Suppressor macrophage treated with lipopolysaccharide for 1 hour (primary cell): Measurements from ENCODE around the gene SLC39A11.
"Not testable (repeated sequence)": the region's sequence is repeated elsewhere in the genome, so short reads cannot be mapped to it uniquely, and the experiment has no call there.

Experiments
- DNase-seq, 3 donors: peaks; one replicate each; pipeline ENCODE4 v3.0.0-alpha.2; 2020 to 2022

Gene SLC39A11

DNA sequence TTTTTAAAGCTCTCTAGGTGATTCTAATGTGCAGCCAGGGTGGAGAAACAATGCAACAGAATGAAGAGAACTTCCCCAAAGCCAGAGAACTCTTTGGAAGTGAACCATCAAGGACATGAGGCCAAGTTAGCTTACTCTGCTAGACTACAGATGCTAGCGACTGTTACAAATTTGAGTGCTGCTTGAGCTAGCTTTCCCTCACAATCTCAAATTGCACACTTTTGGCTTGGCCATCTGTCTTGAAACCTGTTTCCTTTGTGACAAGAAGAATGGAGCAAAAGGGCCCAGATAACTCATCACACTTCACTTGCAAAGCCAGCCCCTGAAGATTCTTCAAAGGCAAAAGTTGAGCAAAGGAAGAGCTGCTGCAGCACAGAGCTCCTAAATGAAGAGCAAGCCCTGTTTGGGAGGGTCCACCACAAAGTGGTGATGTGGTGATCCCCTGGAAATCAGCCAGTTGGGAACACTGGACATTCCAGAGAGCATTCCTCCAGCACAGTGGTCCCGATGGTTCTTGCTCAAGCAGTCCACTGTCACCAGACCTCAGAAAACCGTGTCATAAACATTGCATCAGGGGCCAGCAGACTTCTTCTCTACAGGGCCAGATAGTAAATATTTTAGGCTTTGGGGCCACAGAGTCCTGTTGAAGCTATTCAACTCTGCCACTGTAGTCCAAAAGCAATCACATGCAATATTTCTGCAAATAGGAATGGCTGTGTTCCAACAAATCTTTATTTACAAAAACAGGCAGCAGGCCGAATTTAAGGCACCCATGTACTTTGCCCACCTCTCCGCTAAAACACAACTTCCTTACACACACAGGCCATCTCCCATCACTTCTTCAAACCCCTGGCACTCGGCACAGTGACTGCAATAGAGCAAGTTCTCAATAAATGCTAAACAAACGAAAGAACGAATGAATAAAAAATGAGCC is 21.2 kb downstream of the SLC39A11 start:
- no peak for DNase-seq

- DNase-seq = no peak
Observed at GRCh38 chr17:73069841-73070240, 22.6 kb downstream of the SLC39A11 start.

GRCh38 chr17:73069164-73069770 is 23.2 kb downstream of the SLC39A11 start:
- DNase-seq = no peak

DNA sequence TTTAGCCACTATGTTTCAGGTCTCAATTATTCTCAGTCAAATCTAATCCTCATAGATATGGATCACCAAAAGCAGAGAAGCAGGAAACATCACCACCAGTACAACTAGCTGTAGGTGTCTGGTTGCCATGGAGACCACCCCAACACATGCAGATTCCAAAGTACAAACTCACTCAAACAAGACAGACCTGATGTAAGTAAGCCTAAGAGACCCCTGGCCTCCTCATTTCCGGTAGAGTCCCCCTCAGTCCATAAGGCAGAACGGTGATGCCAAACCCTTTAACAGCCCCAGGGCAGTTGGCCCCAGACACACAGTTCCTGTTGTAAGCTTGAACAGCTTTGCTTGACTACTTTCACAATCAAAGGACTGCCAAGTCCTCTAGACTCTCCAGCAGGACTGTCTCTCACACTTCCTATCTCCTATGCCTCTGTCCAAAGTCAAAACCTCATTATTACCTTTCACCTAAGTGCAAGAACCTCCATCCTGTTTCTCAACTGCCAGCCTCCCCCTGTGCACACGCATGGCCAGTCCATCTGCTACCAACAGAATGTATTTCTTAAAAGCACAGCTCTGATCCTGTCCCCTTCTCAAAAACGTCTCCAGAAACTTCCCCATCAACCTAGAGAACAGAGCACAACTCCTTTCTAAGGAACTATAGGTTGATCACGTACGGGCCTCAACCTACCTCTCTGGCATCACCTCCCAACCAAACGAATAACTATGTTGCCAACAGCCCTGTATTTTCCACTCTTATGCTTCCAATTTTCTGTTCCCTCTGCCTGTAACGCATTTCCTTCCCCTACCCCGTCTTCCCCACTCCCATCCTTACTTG is 23.9 kb downstream of the SLC39A11 start:
- peak in 1 of 3 donors; percentile 7 for DNase-seq

DNA sequence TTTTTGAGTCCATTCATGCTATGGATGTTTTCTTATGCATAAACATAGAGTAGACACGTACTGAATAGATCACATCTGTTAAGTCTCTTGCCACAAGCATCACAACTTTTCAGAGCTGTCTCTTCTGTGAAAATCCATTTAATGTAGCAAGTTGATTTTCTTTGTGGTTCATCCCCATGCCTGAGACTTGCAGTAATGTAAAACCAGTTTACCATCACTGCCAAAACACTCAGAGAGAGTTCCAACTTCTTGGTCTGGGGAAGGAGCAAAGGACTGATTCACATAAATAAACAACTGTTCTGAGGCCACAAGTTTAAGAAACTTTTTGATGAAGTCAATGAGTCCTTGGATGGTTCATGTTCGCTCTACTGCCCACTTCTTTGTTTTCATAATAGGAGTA is 24.8 kb downstream of the SLC39A11 start:
- DNase-seq = not testable (repeated sequence)

GRCh38 chr17:73067075-73067474 is 25.4 kb downstream of the SLC39A11 start:
- DNase-seq = no peak

DNA sequence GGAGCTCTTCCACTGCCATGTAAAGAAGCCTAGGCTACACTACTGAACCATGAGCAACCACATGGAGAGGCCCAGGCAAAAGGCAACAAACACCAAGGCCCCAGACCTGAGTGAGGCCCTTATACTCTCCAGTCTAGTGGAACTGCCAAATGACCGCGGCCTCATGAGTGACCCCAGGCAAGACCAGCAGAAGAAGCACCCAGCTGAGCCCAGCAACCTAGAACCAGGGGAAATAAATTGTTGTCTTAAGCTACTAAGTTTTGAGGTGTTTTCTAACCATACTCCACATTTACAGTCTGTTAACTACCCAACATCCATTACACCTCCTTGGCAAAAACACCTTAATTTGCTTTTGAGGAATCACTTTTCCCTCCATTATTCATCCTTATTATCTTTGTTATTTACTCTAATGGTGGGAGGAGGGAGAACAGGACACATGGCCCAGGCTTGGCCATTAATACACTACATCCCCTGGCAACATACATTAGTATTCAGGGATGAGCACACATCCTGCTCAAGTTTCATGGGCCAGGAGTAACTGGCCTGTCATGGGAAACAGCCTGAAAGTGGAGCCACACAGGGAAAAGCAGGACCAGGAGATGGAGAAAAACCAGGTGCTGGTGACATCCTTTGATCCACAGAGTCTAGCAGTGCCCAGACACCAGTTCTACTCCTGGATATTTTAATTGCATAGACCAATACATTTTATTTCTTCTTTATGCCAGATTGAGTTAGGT is 26.2 kb downstream of the SLC39A11 start:
- no peak for DNase-seq

- no peak for DNase-seq
Observed at GRCh38 chr17:73065376-73065775, 27.1 kb downstream of the SLC39A11 start.

DNA sequence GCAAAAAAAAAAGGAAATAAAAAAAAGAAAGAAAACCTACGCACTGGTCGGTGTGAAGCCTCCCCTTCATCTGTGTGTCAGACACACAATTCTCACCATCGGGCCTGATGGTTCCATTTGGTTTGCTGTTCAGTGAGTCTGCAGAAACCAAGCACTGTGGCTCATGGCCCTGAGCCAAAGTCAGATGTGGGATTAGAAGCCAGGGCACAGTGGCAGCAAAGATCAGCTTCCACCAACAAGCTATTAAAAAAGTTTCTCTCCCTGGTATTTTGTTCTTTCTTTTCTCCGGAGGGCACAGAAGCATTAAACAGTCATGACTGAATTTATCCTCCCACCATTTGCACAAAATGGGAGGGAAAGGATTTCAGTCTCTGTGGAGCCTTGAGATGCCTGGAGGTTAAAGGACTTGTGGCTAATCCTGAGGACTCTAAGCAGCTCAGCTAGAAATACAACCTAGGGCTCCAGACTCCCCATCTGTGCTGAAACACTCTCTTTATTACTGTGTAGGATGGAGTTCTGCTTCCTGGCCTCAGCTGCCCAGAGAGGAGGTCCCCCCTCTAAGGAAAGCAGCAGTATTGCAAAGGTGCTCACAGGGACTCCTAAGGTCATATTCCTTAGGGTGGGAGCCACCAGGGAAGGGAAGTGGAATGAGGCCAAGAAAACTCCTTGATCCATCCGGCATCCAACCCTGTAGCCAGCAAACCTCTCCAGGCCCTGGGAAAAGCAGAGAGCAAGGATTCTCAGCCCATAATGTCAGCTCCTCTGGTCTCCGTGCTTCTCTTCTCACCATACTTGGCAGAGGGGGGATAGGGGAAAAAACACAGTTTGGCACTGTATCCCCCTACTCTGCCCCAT is 28.2 kb downstream of the SLC39A11 start:
- DNase-seq = no peak

DNA sequence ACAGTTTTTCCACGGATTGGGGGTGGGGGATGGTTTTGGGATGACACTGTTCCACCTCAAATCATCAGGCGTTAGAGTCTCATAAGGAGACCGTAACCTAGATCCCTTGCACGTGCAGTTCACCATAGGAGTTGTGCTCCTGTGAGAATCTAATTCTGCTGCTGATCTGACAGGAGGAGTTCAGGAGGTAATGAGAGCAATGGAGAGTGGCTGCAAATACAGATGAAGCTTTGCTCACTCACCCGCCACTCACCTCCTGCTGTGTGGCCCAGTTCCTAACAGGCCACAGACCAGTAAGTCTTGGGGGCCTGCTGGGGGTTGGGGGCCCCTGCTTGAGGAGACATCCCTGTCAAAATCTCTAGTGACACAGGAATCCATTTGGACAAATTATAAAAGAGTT is 29.8 kb downstream of the SLC39A11 start:
- DNase-seq = no peak

DNA sequence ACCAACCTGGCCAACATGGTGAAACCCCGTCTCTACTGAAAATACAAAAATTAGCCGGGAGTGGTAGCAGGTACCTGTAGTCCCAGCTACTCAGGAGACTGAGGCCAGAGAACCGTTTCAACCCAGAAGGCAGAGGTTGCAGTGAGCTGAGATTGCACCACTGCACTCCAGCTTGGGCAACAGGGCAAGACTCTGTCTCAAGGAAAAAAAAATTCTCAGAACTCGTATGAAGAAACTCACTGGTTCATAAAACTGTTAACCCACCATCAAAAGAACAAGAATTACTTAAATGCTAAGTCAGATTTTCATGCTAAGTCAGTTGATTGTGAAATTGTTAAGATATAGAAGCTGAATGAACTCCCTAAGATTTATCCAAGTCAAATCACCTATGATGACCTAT is 31.3 kb downstream of the SLC39A11 start:
- no peak for DNase-seq

- no peak for DNase-seq
Observed at GRCh38 chr17:73060721-73061120, 31.8 kb downstream of the SLC39A11 start.

DNA sequence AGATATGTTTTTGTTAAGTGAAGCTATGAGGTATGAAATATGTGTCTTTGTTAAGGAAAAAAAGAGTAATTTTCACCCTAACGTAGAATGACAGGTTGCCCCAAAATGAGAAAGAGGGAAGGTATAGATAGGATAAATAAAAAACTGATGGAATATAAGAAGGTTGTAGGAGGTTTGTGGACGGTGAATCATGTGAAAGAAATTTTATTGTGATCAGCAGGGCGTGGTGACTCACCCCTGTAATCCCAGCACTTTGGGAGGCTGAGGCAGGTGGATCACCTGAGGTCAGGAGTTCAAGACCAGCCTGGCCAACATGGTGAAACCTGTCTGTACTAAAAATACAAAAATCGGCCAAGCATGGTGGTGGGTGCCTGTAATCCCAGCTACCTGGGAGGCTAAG is 32.8 kb downstream of the SLC39A11 start:
- DNase-seq = not testable (repeated sequence)

DNA sequence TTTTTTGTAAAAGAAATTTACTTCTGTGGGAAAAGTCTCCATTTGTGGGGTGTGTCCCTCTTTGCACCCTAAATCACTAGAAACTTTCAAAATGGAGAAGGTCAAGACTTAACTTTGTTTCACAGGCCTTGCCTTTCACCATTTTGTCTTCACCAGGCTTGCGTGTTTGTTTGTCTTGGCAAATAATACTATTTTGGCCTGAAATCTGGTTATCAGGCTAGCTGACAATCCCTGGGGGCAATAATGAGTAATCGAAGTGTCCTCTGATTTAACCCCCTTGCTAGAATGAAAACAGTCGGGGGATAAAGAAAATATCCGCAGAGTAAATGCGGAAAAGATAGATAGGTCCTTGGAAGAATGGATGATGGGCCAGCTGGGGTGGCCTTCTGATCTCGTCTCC is 34.5 kb downstream of the SLC39A11 start:
- DNase-seq = no peak

DNA sequence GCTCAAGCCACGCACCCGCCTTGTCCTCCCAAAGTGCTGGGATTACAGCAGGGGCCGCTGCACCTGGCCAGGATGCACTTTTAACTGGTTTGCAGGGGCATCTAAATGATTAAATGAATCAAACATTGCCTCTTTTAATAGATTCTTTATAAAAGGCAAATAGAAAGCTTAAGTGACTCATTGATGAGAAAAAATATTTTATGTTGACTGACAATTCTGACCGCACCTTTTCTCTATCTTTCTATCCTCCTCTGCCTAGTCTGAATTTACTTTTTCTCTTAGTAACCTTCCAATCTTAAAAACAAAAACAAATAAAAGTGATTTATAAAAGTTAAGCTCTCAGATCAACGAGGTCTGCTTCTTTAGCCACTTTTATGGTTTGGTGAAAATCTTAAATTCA is 35.3 kb downstream of the SLC39A11 start:
- no peak for DNase-seq

- DNase-seq = no peak
Observed at GRCh38 chr17:73052923-73053322, 39.6 kb downstream of the SLC39A11 start.

DNA sequence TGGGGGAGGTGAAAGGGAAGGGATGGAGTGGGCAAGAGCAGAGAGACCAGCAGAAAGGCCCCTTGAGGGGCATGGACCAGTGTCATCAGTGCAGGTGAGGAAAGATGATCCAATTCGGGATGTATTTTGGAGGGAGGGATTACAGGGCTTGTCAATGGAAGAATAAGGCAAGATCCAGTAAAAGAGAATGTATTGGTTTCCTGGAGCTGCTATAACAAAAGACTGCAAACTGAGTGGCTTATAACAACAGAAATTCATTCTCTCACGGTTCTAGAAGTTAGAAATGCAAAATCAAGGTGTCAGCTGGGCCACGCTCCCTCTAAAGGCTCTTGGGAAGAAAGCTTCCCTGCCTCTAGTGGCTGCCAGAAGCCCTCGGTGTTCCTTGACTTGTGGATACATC is 41.7 kb downstream of the SLC39A11 start:
- DNase-seq = no peak

DNA sequence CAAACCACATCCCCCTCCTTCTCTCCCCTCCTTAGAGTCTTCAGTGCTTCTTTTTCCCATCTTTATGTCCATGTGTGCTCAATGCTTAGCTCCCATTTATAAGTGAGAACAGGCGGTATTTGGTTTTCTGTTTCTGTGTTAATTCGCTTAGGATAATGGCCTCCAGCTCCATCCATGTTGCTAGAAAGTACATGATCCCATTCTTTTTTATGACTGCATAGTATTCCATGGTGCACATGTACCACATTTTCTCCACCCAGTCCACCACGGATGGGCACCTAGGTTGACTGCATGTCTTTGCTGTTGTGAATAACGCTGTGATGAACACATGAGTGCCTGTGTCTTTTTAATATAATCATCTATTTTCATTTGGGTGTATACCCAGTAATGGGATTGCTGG is 44.3 kb downstream of the SLC39A11 start:
- DNase-seq = no peak

GRCh38 chr17:73045724-73046123 is 46.8 kb downstream of the SLC39A11 start:
- DNase-seq = no peak

GRCh38 chr17:73043686-73044581 is 48.6 kb downstream of the SLC39A11 start:
- peak in 1 of 3 donors; percentile 20 for DNase-seq
